GM19397 (cell line): ENCODE measurements around the gene AMIGO3.

Experiments
- ATAC-seq: cut with Tn5 transposase; IDR thresholded peaks from one replicate; pipeline ENCODE4 v1.9.1; 2021; ENCODE audit warnings: mild to moderate bottlenecking, moderate library complexity; ENCODE audit not compliant: unreplicated experiment

AMIGO3 gene

DNA sequence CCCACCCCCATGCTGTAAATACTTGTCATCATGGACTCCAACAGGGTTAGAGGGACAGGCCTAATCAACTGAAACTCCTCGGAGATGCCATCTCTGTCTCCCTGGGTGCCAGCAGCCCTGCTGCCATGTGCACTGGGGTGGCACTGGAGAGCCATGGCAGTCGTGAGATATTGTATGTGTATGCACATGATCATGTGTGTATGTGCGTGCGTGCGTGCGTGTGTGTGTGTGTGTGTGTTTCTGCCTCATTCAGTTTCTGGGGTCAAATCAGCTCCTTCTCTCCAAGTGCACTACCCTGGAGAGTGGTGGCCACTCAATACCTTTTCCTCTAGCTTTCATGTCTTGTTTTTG lies 48.6 kb downstream of the AMIGO3 start:
- no peak for ATAC-seq

DNA sequence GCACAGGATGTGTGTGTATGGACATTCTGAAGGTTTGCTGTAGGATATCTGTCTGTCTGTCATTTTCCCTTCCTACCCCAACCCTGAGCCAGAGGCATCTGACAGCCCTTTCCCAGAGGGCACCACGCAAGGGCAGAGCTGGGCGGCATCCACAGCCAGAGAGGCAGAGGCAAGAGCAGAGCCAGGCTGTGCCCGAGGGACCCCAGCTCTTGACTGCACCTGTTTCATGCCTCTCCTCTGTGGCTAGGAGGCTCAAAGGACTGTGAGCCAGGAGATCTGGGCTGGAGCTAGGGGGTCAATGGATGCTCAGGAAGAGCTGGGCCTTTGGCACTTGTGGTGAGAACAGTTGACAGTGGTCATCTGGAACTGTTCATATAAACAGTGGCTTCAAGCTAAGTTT lies 50.1 kb downstream of the AMIGO3 start:
- no peak for ATAC-seq

DNA sequence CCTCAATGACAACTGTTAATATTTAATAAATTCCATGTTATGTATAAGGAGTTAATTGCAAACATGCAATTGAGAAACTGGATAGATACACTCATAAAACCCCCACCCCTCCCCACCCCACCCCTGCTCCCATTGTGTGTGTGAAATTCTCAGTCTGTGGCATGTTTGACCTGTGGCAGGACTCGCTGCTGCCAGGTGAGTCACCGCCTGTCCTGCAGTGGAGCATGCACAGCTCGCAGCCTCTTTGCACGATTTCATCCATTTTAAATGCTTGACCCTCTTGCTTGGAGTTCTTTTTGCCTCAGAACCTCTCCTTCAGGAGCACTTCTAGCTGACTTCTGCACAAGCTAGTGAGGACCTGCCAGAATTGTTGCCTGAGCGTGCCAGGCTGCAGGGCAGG lies 50.6 kb downstream of the AMIGO3 start:
- ATAC-seq, result no peak

DNA sequence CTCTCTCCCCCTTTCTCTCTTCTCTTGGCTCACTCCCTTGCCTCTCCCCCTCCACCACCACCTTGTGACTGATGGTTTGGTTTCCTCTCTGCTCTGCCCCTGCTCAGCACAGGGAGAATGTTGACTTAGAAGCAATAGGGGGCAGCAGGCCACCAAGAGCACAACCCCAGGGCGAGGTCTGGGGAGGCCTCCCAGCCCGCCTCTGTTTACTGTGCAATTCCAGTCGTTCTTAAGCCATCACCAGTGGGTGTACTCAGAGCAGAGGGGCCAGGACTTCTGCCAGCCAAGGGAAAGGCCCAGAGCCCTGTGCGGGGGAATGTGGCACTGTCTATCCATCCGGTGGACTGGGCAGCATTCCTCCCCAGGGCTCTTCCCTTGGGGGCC lies 51.1 kb downstream of the AMIGO3 start:
- no peak for ATAC-seq

DNA sequence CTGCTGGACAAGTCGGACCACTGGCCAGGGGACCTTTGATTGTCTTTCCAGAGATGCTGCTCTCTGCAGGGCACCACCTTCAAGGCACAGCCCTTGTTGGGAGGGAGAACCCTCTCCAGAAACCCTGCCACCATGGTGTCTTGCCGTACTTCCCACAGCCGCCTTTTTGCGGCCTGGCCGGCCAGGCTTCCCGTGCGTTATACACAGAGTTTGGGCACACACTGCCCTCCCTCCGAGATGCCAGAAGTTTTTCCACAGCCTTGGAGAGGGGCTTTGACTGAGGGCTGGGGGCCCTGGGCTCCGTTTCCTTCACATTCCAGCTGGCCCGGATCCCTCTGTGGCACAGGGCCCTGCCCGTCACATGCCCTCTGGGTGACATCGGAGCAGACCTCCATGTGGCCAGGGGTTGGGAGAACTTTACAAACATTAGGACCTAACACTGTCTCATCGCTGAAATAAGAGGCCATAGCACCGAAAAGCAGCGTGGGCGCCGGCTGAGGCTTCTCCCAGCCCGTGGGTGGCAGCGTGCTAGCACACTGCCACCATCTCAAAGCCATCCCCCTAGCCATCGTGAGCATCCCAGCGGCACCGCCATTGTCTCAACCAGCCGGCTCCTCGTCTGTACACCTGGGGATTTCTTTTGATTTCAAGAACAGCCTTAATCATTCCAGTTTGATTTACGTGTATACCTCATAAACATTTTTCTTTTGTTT lies 51.6 kb downstream of the AMIGO3 start:
- ATAC-seq, result no peak
